SK-N-MC (cell line): ENCODE results near the gene INPP5A.

Source experiments
- EZH2 ChIP-seq: fragments of 200-600 bp; sonication (generic); IDR thresholded peaks from one replicate; pipeline ENCODE4 v1.6.1; 2017; ENCODE audit warnings: antibody characterized with exemption
- FOXP2 ChIP-seq: optimal IDR thresholded peaks from 2 replicates; pipeline ENCODE3; 2011; ENCODE audit warnings: mild to moderate bottlenecking, moderate library complexity; ENCODE audit not compliant: insufficient read depth; ENCODE audit errors: extremely low read length, control extremely low read depth
- POLR2AphosphoS5 ChIP-seq: IDR thresholded peaks from 2 replicates; pipeline ENCODE4 v1.6.1; 2012; ENCODE audit warnings: mild to moderate bottlenecking, low read depth, low read length, borderline replicate concordance

GRCh38 chr10:132583456-132583855 lies 45.9 kb downstream of the INPP5A start:
- TF ChIP-seq POLR2AphosphoS5 (no peak), EZH2 (no peak), FOXP2 (no peak)
